GM13976 (cell line): ENCODE data around the gene PSMB3.
A peak's percentile ranks its signal among the peaks of the same experiment; 100 is the strongest.

Experiments
- DNase-seq: peaks from one replicate; pipeline ENCODE4 v3.0.0; 2012; ENCODE audit warnings: low spot score
- CTCF ChIP-seq: IDR thresholded peaks from 2 replicates; pipeline ENCODE4 v1.5.1; 2012; ENCODE audit warnings: borderline replicate concordance, mild to moderate bottlenecking; ENCODE audit not compliant: insufficient read depth; ENCODE audit errors: extremely low read depth, missing control alignments, control extremely low read depth
- in situ Hi-C: fragments of 300-500 bp; cut with MboI; formaldehyde crosslinking; loops from one replicate; pipeline ENCODE4 v1.12.0; 2022; ENCODE audit warnings: low sequenced_read_pairs, mixed read lengths, inconsistent platforms; ENCODE audit not compliant: unreplicated experiment

The PSMB3 gene

GRCh38 chr17:38730526-38731379 lies 21.8 kb upstream of the PSMB3 start:
- no peak for TF ChIP-seq CTCF
- in situ Hi-C loops: no loop called here
- DNase-seq: no peak

GRCh38 chr17:38731526-38732294 lies 20.8 kb upstream of the PSMB3 start:
- in situ Hi-C loops: no loop called here
- TF ChIP-seq CTCF: no peak

GRCh38 chr17:38732376-38733281 lies 19.9 kb upstream of the PSMB3 start:
- in situ Hi-C loops: no loop called here
- TF ChIP-seq CTCF: no peak
- no peak for DNase-seq

More at GRCh38 chr17:38731526-38732294, 20.8 kb upstream of the PSMB3 start:
- no peak for DNase-seq

- TF ChIP-seq CTCF: no peak
- no peak for DNase-seq
- in situ Hi-C loops: no loop called here
These were observed 19.1 kb upstream of the PSMB3 start for GRCh38 chr17:38733282-38733981.

GRCh38 chr17:38733982-38734973 lies 18.3 kb upstream of the PSMB3 start:
- TF ChIP-seq CTCF: peak; percentile 17
- DNase-seq: no peak
- in situ Hi-C loops: no loop called here
